ENCODE data around the gene DNAH17. TPM values are rescaled to one million over a fixed set of nuclear protein-coding genes. Genes with fewer than 3 reads are reported as not detected.

Gene DNAH17
- total and polyA plus RNA-seq, 2 of the 8 experiments (the other 6 are each of a cell fraction or from before 2014, with no cell fraction given), result 0.14 to 0.67 TPM

DNA sequence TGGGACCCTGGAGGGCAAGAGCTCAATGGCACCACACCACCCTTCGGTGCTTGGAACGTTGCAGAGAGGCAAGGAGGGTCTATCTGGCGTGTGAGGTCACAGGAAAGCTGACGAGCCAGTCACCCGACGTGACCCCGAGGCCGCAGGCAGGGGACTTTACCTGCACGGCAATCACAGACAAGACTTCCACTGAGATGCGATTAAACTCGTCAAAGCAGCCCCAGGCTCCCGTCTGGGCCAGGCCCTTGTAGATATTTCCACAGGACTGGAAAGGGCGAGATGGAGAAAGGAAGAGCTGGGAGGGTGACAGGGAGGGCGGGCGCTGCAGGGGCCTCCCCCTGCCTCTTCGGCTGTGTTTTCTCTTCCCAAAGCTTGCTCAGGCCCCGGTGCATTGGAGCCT lies 78.3 kb downstream of the DNAH17 start:
- DNase-seq (ENCODE audit: low read depth in 1 of 2, low spot score in 2 of 2) (no peak), FAIRE-seq (no peak)
- H2AFZ ChIP-seq (ENCODE audit: low read length), result peak overlapping the region; percentile 47; the same call in 1 of the 2 replicates
- ChIA-PET POLR2A (ENCODE audit: partially characterized antibody) (interaction anchor here (1.0 kb wide), 1 partner anchor 102 kb away, joined by 3 read pairs; no protein-coding TSS in a partner anchor), CTCF (ENCODE audit: partially characterized antibody) (interaction anchor here (0.6 to 5.4 kb wide), 17 partner anchors 9 to 902 kb away, joined by 3 to 92 read pairs (median 4); no protein-coding TSS in a partner anchor)
- no peak overlapping the region for H2BK15ac ChIP-seq (ENCODE audit: low read length)
- H3K4me2 ChIP-seq (ENCODE audit: insufficient read depth in 1 of 2, low read depth in 2 of 2, low read length in 2 of 2), result 0 out of 4 replicates have a peak overlapping the region, but pooled peaks of 1 of the 2 experiments have one; percentile 12
- no peaks in the 10 kb centered on the region for H3K79me1 ChIP-seq (ENCODE audit: low read depth, low read length)
- H2BK12ac ChIP-seq (ENCODE audit: low read depth, low read length), result peak overlapping the region; percentile 80; the same call in 1 of the 2 replicates
- no peak overlapping the region for H2AK5ac ChIP-seq (ENCODE audit: low read depth, low read length)
- peaks cover 0 to 11% (median 9%) of the 10 kb centered on the region in 4 experiments; a peak in 6 of 7 replicates for H3K4me1 ChIP-seq (replicated peaks in 1 of 4; ENCODE audit: control insufficient read depth in 3 of 4, insufficient read depth in 4 of 4, low read length in 3 of 4)
- H2BK20ac ChIP-seq (ENCODE audit: low read length), result no peak overlapping the region
- H3K9me3 ChIP-seq (ENCODE audit: insufficient read depth in 2 of 2, low read depth in 1 of 2, low read length in 1 of 2), result no peaks in the 10 kb centered on the region
- no peak overlapping the region for H4K5ac ChIP-seq (ENCODE audit: insufficient read length, low read depth, low read length)
- no peak overlapping the region for H3K18ac ChIP-seq (ENCODE audit: extremely low read depth, low read length)
- H3K4me3 ChIP-seq (ENCODE audit: extremely low read depth in 1 of 4, insufficient read depth in 2 of 4, low read depth in 3 of 4, low read length in 4 of 4), result peak overlapping the region in 1 of 4 experiments; percentile 2; a peak in 1 of 8 replicates
- no peak overlapping the region for H3K9ac ChIP-seq (replicated peaks in 1 of 4; ENCODE audit: extremely low read depth in 1 of 4, low read depth in 3 of 4, low read length in 3 of 4)
- H4K20me1 ChIP-seq (replicated peaks in 1 of 2; ENCODE audit: control insufficient read depth in 1 of 2, insufficient read depth in 2 of 2, low read length in 2 of 2), result no peaks in the 10 kb centered on the region
- no peak overlapping the region for H3K23ac ChIP-seq (ENCODE audit: insufficient read length)
- no peaks in the 10 kb centered on the region; a peak in 1 of 7 replicates for H3K27me3 ChIP-seq (replicated peaks in 1 of 4; ENCODE audit: control insufficient read depth in 3 of 4, extremely low read depth in 1 of 4, insufficient read depth in 3 of 4, low read length in 3 of 4)
- no peaks in the 10 kb centered on the region for H3K36me3 ChIP-seq (ENCODE audit: control insufficient read depth in 2 of 4, insufficient read depth in 4 of 4, low read length in 3 of 4)
- 54% methylated on average over 15 of the region's 17 CpGs; no CpG with 5 or more reads in 1 of the 2 experiments for WGBS, 2 experiments (ENCODE audit: extremely low coverage in 1 of 2, insufficient coverage in 1 of 2, insufficient read length in 1 of 2, insufficient replicate concordance in 2 of 2, low coverage in 1 of 2, low lambda C conversion rate in 2 of 2, missing lambda C conversion rate in 1 of 2)
- H2BK120ac ChIP-seq (replicated peaks; ENCODE audit: low read depth, low read length), result no peak overlapping the region
- H3K79me2 ChIP-seq (ENCODE audit: control insufficient read depth in 1 of 2, insufficient read depth in 2 of 2, low read length in 2 of 2), result no peaks in the 10 kb centered on the region
- H4K8ac ChIP-seq (ENCODE audit: extremely low read depth, insufficient read depth, low read length), result no peak overlapping the region
- no peak overlapping the region for H3K27ac ChIP-seq (ENCODE audit: low read depth, low read length)
- H3K14ac ChIP-seq (ENCODE audit: insufficient read length), result no peak overlapping the region
- no peak overlapping the region for H3K56ac ChIP-seq (replicated peaks; ENCODE audit: insufficient read length, low read depth, low read length)
- no peaks in the 10 kb centered on the region for H3K23me2 ChIP-seq (ENCODE audit: low read depth, low read length)
- no peak overlapping the region for H2BK5ac ChIP-seq (ENCODE audit: low read depth, low read length)
- H4K91ac ChIP-seq (replicated peaks; ENCODE audit: insufficient read length, low read length), result no peak overlapping the region
- H3K4ac ChIP-seq (replicated peaks; ENCODE audit: insufficient read length, low read depth, low read length), result no peak overlapping the region
- TF ChIP-seq HDAC6 (IDR thresholded peaks at IDR 0.05; ENCODE audit: low read depth, low read length) (no peak), JUN (IDR thresholded peaks at IDR 0.05; ENCODE audit: low read depth, low read length) (no peak), POU5F1 (IDR thresholded peaks at IDR 0.05; ENCODE audit: low read depth, low read length) (no peak), BCL11A (IDR thresholded peaks at IDR 0.05; ENCODE audit: low read depth in 2 of 2, low read length in 2 of 2) (no peak), ASH2L (IDR thresholded peaks at IDR 0.05; ENCODE audit: low read length) (no peak), SIX5 (IDR thresholded peaks at IDR 0.05; ENCODE audit: low read depth, low read length) (no peak), KDM1A (IDR thresholded peaks at IDR 0.05; ENCODE audit: borderline replicate concordance, low read length) (no peak), SRF (IDR thresholded peaks at IDR 0.05; ENCODE audit: low read depth, low read length) (no peak), MAFK (IDR thresholded peaks at IDR 0.05; ENCODE audit: low read depth, low read length) (no peak), TAF7 (optimal IDR thresholded peaks at IDR 0.05; ENCODE audit: borderline replicate concordance, low read depth, low read length) (no peak)
- TF ChIP-seq, protein P1, sequence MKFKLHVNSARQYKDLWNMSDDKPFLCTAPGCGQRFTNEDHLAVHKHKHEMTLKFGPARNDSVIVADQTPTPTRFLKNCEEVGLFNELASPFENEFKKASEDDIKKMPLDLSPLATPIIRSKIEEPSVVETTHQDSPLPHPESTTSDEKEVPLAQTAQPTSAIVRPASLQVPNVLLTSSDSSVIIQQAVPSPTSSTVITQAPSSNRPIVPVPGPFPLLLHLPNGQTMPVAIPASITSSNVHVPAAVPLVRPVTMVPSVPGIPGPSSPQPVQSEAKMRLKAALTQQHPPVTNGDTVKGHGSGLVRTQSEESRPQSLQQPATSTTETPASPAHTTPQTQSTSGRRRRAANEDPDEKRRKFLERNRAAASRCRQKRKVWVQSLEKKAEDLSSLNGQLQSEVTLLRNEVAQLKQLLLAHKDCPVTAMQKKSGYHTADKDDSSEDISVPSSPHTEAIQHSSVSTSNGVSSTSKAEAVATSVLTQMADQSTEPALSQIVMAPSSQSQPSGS (IDR thresholded peaks at IDR 0.05; ENCODE audit: low read length), result no peak
- TF ChIP-seq, protein P2, sequence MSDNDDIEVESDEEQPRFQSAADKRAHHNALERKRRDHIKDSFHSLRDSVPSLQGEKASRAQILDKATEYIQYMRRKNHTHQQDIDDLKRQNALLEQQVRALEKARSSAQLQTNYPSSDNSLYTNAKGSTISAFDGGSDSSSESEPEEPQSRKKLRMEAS (IDR thresholded peaks at IDR 0.05), result no peak
